Stimulated activated CD4-positive, alpha-beta T cell treated with anti-CD3 and anti-CD28 coated beads, Interleukin-4, amount 100 ng/mL, for 24 hours (primary cell): Measurements from ENCODE around the gene GBGT1.
A peak's percentile ranks its signal among the peaks of the same experiment; 100 is the strongest.

ENCODE experiments used
- DNase-seq: peaks from one replicate; pipeline ENCODE4 v3.0.0-alpha.2; 2020

GBGT1 gene

DNA sequence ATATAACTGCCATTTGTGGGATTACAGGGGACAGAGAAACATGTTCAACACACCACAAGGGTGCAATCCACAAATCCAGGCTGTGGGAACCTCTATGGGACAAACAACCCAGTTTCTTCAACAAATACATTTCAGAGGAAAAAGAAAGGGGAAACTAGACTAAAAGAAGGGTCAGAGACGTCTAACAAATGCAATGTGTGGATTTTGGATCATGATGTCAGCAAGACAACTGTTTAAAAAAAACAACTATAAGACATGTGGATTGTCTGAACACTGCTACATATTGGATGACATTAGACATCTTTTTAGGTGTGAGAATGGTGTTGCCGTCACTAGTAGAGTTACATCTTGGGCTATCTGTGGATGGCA lies 38.8 kb downstream of the GBGT1 start:
- DNase-seq: no peak

DNA sequence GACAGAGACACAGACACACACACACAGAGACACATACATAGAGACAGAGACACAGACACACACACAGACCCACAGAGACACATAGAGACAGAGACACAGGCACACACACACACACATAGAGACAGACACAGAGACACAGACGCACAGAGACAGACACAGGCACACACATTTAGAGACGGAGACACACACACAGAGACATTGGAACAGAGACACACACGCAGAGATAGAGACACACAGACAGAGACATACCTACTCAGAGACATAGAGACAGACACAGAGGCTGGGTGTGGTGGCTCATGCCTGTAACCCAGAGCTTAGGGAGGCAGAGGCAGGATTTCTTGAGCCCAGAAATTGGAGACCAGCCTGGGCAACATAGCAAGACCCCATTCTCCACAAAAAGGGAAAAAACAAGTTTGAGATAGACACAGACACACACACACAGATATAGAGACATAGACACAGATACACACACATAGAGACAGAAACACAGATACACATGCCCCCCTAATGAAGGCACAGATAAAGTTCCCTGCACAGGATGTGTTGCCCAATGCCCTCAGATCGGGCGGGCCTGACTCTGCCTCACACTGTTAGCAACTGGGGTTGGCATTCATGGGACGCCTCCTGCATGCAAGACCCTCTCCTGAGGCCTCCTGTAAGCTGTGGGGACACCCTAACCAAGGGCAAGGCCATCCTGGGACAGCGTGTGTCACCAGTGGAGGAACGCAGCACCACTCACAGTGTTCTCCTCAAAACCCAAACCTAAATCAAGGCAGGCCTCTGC lies 39.4 kb downstream of the GBGT1 start:
- DNase-seq: no peak

DNA sequence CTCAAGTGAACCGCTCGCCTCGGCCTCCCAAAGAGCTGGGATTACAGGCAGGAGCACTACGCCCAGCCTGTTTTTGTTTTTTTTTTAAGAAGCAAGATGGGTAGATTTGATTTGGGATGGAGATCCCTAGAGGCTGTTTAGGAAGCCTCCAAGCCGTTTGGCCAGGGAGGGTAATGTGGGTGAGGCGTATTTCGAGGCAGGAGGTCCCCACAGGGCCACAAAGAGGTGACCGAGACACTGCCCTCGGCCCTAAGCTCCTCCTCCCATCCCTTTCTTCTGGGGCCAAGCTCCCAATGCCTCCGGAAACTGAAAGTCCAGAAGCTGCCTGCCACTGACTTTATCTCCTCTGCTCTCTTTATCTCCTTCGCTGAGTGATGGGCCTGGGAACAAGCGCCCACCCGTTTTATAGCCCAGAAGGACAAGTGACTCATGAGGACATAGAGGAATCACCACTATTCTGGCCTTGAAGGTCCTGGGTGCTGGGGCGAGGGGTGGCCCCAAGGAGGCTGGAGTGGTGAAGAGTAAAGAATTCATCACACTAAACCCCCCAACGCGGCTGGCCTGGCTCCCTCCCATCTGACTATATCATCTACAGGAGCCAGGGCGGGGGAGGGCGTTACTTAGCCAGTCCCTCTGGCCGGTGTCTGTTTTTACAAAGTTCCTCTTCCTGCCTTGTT lies 40.6 kb downstream of the GBGT1 start:
- no peak for DNase-seq

DNA sequence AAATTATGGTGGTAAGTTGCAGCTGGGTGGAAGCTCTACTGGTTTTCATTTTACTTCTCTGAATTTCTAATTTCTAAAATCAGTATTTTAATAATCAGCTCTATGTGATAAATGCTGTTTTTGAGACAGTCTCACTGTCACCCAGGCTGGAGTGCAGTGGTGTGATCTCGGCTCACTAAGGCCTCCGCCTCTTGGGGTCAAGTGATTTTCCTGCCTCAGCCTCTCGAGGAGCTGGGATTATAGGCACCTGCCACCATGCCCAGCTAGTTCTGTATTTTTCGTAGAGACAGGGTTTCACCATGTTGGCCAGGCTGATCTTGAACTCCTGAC lies 41.1 kb downstream of the GBGT1 start:
- no peak for DNase-seq

DNA sequence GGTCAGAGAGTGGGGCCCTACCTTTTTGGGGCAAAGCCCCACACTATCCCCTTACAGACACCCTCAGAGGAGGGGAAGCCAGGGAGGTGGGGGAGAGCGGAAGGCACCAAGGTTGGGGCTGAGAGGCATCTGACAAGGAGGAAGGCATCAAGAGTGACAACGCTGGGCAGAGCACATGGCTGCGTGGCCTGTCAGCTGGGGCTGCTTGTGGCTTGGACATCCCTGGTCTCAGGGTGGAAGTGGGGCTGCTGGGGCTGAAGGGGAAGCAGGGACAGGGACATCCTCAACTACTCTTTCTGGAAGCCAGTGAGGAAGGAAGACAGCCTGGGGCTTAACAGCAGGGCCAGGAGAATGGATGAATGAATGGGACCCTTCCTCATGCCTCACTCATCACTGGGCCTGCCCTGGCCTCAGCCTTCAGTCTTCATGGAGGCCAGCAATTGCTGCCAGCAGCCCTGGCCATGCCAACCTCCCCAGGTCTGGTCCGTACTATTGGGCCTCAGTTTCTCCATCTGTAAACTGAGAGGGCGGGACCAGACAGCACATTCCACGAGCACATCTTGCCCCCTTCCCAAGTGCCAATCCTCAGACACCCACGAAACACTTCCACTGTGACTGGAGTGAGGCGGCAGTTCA lies 41.7 kb downstream of the GBGT1 start:
- no peak for DNase-seq

DNA sequence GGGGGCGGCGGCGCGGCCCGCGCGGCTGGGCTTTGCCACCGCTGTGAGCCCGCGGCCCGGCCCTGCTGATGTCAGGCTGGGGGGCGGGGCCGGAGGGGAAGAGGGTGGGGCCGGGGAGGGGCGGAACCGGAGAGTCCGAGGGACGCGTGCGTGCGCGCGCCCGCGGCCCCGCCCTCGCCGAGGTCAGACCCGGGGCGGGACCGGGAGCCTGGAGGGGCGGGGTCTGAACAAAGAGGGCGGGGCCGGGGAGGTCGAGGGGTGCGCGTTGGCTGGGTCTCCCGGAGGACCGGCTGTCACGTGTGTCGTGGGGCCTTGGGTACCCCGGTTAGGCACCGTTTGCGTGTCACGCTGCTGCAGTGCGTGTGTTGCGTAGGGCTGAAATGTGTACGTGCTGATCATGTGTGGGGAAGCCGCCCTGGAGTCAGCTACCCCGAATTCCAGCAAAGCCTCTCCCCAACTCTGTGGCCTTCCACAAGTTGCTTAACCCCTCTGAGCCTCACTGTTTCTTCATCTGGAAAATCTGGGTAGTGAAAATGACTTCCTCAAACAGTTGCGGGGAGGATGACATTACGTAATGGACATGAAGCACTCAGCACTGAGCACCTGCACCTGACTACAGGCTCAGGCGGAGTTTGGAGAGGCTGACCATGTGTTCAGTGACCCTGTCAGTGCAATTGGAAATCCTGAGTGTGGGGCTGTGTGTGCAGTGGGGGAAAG lies 42.4 kb downstream of the GBGT1 start, which contains the start of gene RALGDS:
TSS of gene RALGDS (minus strand) at position 43 of the 717 bp plus-strand sequence. CDS start 86 bp downstream, outside the sequence.
- DNase-seq: peak; percentile 89

DNA sequence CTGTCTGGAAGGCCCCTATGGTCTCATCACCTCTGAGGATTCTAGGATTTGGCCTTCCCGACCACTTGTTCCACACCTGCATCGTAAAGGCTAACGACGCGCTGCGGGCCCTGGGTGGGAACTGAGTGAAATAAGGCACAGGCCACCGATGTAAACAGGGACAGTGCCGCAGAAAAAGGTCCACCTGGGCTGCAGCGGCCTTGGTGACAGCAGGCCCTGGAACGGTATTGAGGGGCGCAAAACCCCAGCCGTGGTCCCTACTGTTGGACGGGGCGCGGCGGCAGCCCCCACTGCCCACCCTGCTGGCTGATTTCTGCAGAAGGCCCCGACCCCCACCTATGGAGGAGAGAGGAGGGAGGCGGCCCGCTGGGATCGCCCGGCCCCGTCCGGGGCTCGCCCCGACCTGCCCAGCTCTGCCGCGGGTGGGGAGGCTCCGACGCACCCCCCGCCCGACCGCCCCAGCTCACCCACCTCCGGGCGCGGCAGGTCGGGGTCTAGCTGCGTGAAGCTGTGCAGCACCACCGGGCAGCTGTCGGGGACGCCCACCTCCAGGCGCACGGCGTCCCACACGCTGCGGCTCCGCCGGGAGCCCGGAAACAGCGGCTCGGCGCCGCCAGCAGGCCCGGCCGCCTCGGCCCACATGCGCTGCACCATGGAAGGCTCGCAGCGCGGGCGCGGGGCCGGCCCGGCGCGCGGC lies 43.1 kb downstream of the GBGT1 start:
- no peak for DNase-seq

DNA sequence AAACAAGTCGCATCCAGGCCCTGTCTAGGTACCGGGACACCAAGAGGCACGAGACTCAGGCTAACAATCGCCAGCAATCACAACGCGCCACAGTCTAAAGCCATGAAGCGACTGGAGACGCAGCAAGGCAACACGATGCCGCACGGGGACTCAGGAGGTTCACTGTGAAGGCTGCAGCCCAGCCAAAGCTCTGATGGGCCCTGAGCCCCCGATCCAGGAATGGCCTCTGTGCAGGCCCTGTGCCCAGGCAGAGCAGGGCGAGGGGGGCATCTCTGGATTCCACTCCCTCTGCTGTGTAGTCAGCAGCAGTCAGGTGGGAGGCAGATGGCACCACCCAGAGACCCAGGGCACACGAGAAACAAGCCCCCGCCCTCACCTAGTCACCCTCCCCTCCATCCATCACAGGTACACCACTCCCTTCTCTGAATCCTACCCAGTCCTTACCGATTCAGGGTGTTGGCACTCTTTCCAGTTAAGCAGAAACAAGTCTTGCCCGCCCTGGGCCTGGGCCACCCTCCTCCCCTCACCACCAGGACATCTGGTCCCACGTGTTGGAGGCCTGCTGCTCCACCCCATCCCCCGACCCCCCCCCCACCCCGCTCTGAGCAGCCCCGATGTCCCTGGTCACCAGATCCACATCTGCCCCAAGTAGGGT lies 43.7 kb downstream of the GBGT1 start:
- DNase-seq: no peak

DNA sequence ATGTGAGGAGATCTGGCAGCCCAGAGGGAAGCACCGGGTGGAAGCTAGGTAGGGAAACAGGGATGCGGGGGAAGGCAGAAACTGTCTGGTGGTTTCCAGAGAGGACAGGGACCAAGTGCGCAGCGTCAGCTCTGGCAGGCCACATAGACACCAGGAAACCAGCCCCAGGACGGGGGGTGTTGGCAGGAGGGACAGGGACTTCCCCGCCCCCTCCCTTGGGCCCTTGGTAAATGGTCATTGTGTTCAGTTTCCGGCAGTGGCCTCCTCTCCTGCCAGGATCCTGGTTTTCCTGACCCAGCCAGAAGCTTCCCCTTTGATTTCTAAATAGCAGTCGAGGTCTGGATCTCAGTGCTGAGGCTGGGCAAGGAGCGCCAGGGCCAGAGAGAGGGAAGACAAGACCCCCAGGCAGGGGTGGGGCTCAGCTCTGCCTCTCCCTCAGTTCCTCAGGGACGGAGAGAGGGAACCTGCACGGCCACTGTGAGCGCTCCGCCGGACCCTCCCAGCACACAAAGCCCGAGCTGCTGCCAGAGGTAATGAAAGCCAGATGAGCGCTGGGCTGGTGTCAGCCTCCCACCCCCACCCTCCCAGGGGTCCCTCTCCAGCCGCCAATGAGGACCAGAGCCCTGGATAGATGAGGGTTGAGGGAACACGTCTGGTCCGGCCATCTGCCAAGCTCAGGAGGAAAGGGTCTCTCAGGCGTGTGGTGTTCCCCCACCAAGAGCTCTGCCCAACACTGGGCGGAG lies 44.4 kb downstream of the GBGT1 start:
- no peak for DNase-seq

DNA sequence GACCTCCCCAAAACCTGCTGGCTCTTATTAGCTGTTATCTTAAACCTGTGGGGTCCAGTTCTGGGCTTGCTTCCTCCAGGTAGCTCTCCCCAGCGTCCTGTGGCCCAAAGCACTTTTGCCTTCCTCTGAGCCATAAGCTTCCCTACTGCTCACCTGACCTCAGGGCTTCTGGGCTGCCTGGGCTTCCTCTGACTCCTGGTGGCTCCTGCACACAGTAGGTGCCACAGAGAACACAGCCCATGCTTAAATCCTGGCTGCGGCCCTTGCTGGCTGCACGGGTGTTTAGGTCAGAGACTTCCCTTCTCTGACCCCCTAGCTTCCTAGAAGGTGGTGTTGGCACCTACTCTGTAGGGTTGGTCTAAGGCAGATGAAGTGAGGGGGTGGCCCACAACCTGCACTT lies 45.1 kb downstream of the GBGT1 start:
- no peak for DNase-seq

DNA sequence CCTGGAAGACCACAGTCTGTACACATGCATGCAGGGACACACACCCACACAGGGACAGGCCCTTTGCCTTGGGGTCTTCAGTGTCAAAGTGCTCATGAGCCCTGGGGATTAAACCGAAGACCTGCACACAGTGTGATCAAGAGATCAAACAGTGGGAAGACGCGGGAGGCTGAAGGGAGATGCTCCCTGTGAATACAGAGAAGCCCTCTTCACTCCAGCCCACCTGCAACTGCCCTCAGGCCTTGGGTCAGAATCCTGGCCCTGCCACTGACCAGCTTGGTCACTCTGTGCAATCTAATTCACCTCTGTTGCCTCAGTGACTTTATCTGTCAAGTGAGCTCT lies 45.6 kb downstream of the GBGT1 start:
- DNase-seq: no peak

DNA sequence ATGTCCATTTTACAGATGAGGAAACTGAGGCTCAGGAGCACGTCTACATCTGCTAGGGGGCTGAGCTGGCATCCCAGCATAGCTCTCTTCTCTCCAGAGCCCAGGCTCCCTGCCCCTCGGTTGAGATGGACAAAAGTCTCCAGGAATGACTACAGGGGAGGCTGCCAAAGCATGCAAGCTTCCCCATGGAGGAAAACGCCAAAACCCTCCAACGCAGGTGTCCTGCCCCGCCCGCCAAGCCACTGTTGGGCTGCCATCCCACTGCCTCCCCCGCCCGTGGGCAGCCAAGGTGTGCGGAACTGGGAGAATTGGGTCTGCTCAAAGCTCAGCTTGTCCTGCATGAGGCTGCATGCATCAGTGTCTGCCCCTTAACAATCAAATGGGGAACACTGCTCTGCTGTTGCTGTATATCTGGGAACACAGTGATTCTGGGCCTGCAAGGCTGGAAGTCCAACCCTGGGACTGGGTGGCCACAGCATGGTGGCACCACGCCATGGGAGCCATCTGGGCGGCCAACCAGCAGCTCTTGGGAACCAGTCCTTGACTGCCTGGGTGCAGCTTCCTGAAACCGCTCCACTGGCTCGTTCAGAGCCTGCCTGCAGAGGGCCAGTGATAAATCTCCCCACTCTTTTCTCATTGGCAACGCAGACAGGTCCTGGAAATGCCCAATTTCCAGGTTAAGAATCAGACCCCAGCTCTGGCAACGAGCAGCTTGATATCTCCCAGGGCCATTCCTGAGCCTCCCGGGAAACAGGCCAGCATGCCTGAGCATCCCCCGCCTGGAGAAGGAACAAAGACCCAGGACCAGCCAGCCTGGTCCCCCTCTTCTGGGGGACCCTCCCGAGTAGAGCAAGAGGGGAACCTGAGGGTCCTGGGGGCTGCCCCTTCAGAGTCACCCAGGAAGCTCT lies 46.2 kb downstream of the GBGT1 start:
- DNase-seq: no peak

DNA sequence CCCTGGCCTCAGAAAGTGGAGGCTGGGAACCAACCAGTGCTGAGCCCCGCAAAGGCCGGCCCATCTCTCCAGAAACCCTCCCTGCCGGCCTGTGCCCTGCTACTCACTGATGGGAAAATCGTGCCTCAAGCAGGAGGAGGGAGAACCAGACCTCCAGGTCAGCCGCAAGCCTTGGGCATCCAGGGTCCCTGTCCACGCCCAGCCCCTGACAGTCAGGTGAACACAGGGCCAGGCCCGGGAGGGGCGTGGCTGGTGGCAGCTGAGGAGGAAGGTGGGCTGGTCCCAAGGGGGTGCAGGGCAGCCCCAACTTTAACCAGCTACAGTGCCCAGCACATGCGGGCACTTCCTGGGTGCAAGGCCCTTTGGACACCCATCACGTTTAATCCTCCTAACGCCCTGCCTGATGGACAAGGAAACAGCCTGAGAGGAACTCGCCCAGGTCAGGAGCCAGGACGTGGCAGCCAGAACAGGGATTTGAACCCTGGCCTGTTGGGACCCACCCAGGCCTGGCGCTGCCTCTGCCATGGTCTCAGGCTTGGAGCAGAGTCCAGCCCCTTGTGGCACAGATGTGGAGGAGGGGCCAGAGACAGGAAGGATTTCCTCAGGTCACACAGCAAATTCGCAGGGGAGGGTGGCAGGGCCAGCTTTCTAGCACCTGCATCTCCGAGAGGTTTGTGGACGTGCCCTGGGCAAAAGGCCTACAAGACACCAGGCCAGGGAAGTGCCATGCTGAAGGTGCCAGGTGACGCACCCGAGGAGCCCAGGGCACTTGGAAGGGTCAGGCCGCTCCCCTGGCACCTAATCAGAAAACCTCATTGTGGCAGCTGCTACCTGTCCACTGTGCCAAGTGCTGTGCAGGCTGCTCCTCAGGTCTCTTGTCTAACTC lies 47.1 kb downstream of the GBGT1 start:
- DNase-seq: no peak

DNA sequence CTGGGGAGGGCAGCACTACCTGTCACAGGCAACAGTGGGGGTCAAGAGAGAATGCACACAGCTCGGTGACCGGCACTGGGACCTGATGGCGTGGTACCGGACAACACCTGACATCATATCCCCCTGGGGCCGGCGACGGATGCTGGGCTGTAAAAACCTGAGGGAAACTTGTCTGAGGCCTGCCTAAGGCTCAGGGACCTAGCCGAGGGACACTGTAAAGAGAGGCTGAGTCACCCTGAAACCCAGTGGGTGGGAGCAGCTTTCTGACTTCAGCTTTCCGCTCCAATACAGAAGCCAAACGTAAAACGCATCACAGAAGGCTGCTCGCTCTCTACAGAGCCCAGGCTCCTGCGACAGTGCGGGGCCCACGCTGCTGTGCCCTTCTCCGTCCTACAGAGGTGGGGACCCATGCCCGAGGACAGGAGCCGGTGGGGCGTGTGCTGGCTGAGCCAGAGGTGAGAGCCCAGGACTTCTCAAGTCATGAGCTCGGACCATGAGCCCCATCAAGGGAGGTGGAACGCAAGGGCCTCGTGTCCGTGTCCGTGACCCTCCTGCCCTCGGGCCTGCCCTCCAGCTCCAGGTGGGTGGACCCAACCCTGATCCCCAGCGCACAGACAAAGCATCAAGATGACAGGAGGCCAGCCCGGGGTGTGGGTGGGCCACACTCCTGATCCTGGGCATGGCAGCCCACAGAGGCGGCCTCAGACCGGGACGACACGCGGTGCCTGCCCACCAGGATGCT lies 47.9 kb downstream of the GBGT1 start:
- DNase-seq: peak; percentile 82

DNA sequence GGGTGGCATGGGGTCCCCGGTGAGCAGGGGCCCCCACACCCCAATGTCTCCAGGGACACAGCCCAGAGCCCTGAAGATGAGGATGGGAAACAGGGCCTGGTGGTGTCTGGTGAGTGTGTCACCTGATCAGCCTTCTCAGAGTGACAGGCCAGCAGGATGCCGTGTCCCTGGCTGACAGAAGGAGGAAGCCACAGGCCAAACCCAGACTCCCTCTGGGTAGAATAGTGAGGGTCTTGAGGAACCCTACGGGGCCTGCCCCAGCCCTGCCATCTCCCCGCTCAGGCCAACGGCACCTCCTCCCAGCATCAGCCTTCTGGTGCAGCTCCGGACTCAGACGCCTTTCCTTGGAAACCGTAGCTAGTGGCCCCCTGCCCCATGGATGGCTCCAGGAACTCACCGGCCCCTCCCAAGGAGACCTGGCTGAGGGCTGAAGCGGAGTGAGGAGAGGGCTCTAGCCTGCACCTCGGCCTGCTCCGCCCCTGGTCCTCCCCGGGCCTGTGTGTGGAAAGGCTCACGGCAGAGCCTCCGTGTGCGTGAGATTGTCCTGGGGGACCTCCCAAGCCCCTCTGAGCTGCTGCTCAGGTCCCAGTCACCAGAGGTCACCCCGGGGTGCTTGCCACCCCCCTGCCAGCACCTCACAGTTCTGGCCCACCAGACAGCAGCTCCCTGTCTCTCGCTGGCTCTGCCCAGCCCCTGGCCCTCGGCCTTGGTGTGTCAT lies 48.7 kb downstream of the GBGT1 start:
- no peak for DNase-seq

DNA sequence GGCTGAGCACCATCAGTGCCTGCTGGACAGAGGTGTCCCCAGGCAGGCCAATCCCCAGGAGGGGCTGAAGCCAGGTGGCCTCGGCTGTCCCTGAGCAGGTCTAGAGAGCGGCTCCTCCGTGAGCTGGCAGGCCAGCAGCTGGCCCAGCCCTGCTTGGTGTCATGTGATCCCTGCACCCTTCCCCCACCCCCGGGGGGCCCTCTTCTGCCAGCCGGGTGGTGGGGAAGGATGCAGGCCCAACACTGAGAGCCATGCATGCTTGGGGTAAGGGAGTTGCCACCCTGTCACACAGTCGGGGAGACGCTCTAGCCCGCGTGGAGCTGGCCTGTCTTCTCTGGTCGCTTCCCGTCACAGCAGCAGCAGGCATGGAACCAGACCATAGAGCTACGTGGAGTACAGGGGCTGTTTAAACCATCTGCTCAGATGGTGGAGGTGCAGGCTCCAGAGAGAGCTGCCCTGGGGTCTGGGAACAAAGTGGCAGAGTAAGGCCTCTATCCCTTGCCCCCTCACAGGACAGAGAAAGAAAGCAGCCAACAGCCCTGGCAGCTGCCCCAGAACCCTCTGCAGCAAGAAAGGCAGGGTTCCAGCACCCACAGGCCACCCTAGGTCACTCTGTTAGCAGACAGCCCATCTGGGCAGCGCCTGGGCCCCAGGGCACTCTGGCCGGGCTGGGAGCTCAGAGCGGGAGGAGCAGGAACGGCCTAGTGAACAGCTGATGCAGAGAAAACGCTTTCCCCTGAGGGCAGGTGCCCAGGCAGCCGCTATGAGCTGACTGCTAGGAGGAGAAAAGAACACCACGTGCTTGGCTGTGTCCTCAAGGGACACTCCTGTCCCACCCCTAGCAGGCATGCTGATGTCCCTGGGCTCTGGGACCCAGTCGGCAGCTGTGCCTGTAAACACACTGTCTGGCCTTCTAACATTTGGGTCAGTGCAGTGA lies 49.5 kb downstream of the GBGT1 start:
- DNase-seq: no peak
